ENCODE data around the gene REG4. TPM values are rescaled to one million over a fixed set of nuclear protein-coding genes. Genes with fewer than 3 reads are reported as not detected.

REG4 gene
- total and polyA plus RNA-seq, 2 of the 4 experiments (the other 2 are of a cell fraction): not detected

DNA sequence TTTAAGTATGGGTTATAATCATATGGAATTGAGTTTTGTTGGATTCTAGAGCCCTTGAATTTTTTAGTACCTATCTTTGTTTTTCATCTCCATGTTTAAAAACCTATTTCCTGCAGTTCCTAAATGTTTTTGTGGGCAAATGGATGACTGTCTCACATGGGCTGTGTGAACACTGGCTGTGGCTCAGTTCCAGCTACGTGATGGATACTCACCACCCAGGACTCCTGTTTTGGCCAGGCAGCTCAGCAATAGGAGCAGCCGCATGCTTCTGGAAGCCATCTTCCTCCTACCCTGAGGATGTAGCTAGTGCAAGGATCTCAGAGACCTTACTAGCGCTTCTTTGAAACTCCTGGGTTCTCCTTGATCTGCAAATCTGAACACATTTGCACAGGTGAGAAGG is 2.8 kb downstream of the REG4 start:
- no peak overlapping the region for H3K14ac ChIP-seq (replicated peaks; ENCODE audit: low read depth, low read length)
- H4K20me1 ChIP-seq (ENCODE audit: insufficient read depth, low read length): no peaks in the 10 kb centered on the region
- H2AFZ ChIP-seq (replicated peaks; ENCODE audit: low read length, poor library complexity): no peak overlapping the region
- no peak overlapping the region for H3K4ac ChIP-seq (ENCODE audit: low read depth, low read length)
- no peak overlapping the region for H3K56ac ChIP-seq (ENCODE audit: extremely low read depth, insufficient read depth, low read length)
- H2BK15ac ChIP-seq (ENCODE audit: low read depth, low read length): no peak overlapping the region
- H4K5ac ChIP-seq (ENCODE audit: low read depth, low read length): no peak overlapping the region
- H4K91ac ChIP-seq (ENCODE audit: insufficient read depth, low read depth, low read length): no peak overlapping the region
- no peak overlapping the region for H4K8ac ChIP-seq (ENCODE audit: low read depth in 2 of 2, low read length in 2 of 2)
- peaks cover 3% of the 10 kb centered on the region; the same call in 1 of the 2 replicates for H3K4me1 ChIP-seq (ENCODE audit: control insufficient read depth, insufficient read depth, low read length)
- no peak overlapping the region for H2BK20ac ChIP-seq (ENCODE audit: low read depth, low read length)
- no peak overlapping the region for H3K9ac ChIP-seq (ENCODE audit: low read depth, low read length)
- ChIA-PET POLR2A (ENCODE audit: unreplicated experiment) (no interaction called here), CTCF (interaction anchor here (1.0 to 1.8 kb wide), 8 partner anchors 12 to 138 kb away, joined by 3 to 5 read pairs (median 4); no protein-coding TSS in a partner anchor)
- no peak overlapping the region for H2BK5ac ChIP-seq (ENCODE audit: low read depth, low read length, poor library complexity, severe bottlenecking)
- peaks cover 12% of the 10 kb centered on the region for H3K27me3 ChIP-seq (ENCODE audit: control insufficient read depth, insufficient read depth, low read length)
- dilution Hi-C loops (cut with HindIII; ENCODE audit: low sequenced_read_pairs, unreplicated experiment) (no loop called here), intact Hi-C loops (cut with micrococcal nuclease) (loop anchor here (2.0 to 5.0 kb wide), 3 partner anchors 62 to 134 kb away; no protein-coding TSS in a partner anchor), in situ Hi-C loops (cut with MboI; ENCODE audit: low sequenced_read_pairs) (no loop called here)
- H3K18ac ChIP-seq (ENCODE audit: low read depth, low read length): no peak overlapping the region
- H3K9me1 ChIP-seq (ENCODE audit: insufficient read depth, low read length): no peaks in the 10 kb centered on the region
- H3K4me3 ChIP-seq (ENCODE audit: insufficient read depth, low read depth, low read length): no peak overlapping the region
- no peaks in the 10 kb centered on the region for H3K79me1 ChIP-seq (ENCODE audit: low read depth in 1 of 2, low read length in 2 of 2)
- DNase-seq (peak; percentile 62), ATAC-seq (ENCODE audit: low read depth) (peak; percentile 46; the same call in 1 of the 2 replicates)
- H3K27ac ChIP-seq (ENCODE audit: insufficient read depth, low read length): no peak overlapping the region
- no peaks in the 10 kb centered on the region for H3K9me3 ChIP-seq (ENCODE audit: control insufficient read depth, insufficient read depth, low read length)
- WGBS, 2 experiments (ENCODE audit: extremely low coverage in 2 of 2, insufficient read length in 1 of 2): no CpG with 5 or more reads among the region's 3 CpGs
- no peak overlapping the region for H2BK120ac ChIP-seq (ENCODE audit: low read depth, low read length)
- H2AK9ac ChIP-seq (replicated peaks; ENCODE audit: low read depth, low read length, poor library complexity): no peak overlapping the region
- H3K4me2 ChIP-seq (ENCODE audit: low read depth, low read length): no peak overlapping the region
- H3K36me3 ChIP-seq (ENCODE audit: control insufficient read depth, insufficient read depth, low read length): no peaks in the 10 kb centered on the region
- no TSS peak for BruUV-seq (replicated peaks)
- H3K23ac ChIP-seq (ENCODE audit: low read depth, low read length): no peak overlapping the region
- 0 out of 2 replicates have a peak overlapping the region, but pooled peaks have one; percentile 19 for H2AK5ac ChIP-seq (ENCODE audit: low read depth, low read length)
- TF ChIP-seq MAFK (IDR thresholded peaks at IDR 0.05; ENCODE audit: low read depth, low read length) (no peak), SMC3 (IDR thresholded peaks at IDR 0.05; ENCODE audit: low read depth, low read length) (no peak), NFE2L2 (IDR thresholded peaks at IDR 0.05; ENCODE audit: low read depth, low read length) (no peak), POLR2A (IDR thresholded peaks at IDR 0.05; ENCODE audit: low read depth, low read length) (no peak), BHLHE40 (IDR thresholded peaks at IDR 0.05; ENCODE audit: low read depth, low read length) (no peak), RCOR1 (IDR thresholded peaks at IDR 0.05; ENCODE audit: insufficient replicate concordance, low read length) (no peak), RFX5 (IDR thresholded peaks at IDR 0.05; ENCODE audit: low read depth, low read length) (no peak), MXI1 (IDR thresholded peaks at IDR 0.05; ENCODE audit: borderline replicate concordance, low read depth, low read length) (no peak), RAD21 (IDR thresholded peaks at IDR 0.05; ENCODE audit: low read length) (no peak), CHD1 (IDR thresholded peaks at IDR 0.05; ENCODE audit: low read depth, low read length) (no peak), MAZ (IDR thresholded peaks at IDR 0.05; ENCODE audit: borderline replicate concordance, low read depth, low read length) (no peak)
